Upper lobe of right lung (tissue), 1 donor: ENCODE data around the gene NR1D1. TPM values are rescaled to one million over a fixed set of nuclear protein-coding genes. Genes with fewer than 3 reads are reported as not detected.
A peak's percentile ranks its signal among the peaks of the same experiment; 100 is the strongest.

Source experiments
- ATAC-seq: fragments of 200-7000 bp; cut with Tn5 transposase; one replicate; pipeline ENCODE4 v1.9.1; 2020; ENCODE audit warnings: mild to moderate bottlenecking, moderate library complexity
- DNase-seq: peaks from one replicate; pipeline ENCODE4 v3.0.0-alpha.2; 2020
- H3K27ac ChIP-seq: fragments of 200-600 bp; one replicate; pipeline ENCODE4 v1.8.0; 2022
- H3K27me3 ChIP-seq: fragments of 200-600 bp; one replicate; pipeline ENCODE4 v1.8.0; 2022; ENCODE audit warnings: mild to moderate bottlenecking
- H3K36me3 ChIP-seq: fragments of 200-600 bp; one replicate; pipeline ENCODE4 v1.8.0; 2022
- H3K4me1 ChIP-seq: fragments of 200-600 bp; one replicate; pipeline ENCODE4 v1.8.0; 2022
- H3K4me3 ChIP-seq: fragments of 200-600 bp; one replicate; pipeline ENCODE4 v1.8.0; 2022; ENCODE audit warnings: mild to moderate bottlenecking
- H3K9me3 ChIP-seq: fragments of 200-600 bp; one replicate; pipeline ENCODE4 v1.8.0; 2022
- CTCF ChIP-seq: fragments of 200-600 bp; IDR thresholded peaks from one replicate; pipeline ENCODE4 v1.8.0; 2022; ENCODE audit warnings: antibody characterized with exemption
- intact Hi-C: fragments of 100-400 bp; cut with DNase I; formaldehyde crosslinking; loops from one replicate; pipeline ENCODE4 v1.11.0; 2022
- total RNA-seq: library from RNA; stranded (reverse); fragmentation: NEBNext Ultra II Directional; extraction: Animal tissue kit (Norgen Biotek cat#: 25700); gene quantifications from one replicate; pipeline ENCODE4 v1.2.1, GENCODE V29; 2021
- donor health status: DM: no; HTN: yes; CAD: no; lungs with severe emphysema.

NR1D1 gene
- total RNA-seq, 1 donor from 2014 or later: 24.9 TPM

- H3K36me3 ChIP-seq: no peaks in the 10 kb centered on the region
- H3K4me1 ChIP-seq: peaks cover 88% of the 10 kb centered on the region
- H3K9me3 ChIP-seq: no peaks in the 10 kb centered on the region
- DNase-seq (peak; percentile 91), ATAC-seq (peak; percentile 34)
- intact Hi-C loops: no loop called here
- H3K27me3 ChIP-seq: no peaks in the 10 kb centered on the region
- peak overlapping the region; percentile 89 for H3K27ac ChIP-seq
- peak overlapping the region; percentile 34 for H3K4me3 ChIP-seq
- TF ChIP-seq CTCF: no peak
Observed at GRCh38 chr17:40068917-40069750, 31.3 kb downstream of the NR1D1 start.

GRCh38 chr17:40068584-40068916, 31.8 kb downstream of the NR1D1 start:
- H3K27me3 ChIP-seq: no peaks in the 10 kb centered on the region
- H3K9me3 ChIP-seq: no peaks in the 10 kb centered on the region
- no peaks in the 10 kb centered on the region for H3K36me3 ChIP-seq
- no peak for TF ChIP-seq CTCF
- peak overlapping the region; percentile 34 for H3K4me3 ChIP-seq
- H3K27ac ChIP-seq: peak overlapping the region; percentile 73
- intact Hi-C loops: no loop called here
- ATAC-seq: no peak
- H3K4me1 ChIP-seq: peaks cover 86% of the 10 kb centered on the region
- DNase-seq: no peak

- Histone ChIP-seq H3K4me3 (peak overlapping the region; percentile 34), H3K27me3 (no peaks in the 10 kb centered on the region), H3K36me3 (no peaks in the 10 kb centered on the region), H3K9me3 (no peaks in the 10 kb centered on the region), H3K27ac (peak overlapping the region; percentile 73), H3K4me1 (peaks cover 82% of the 10 kb centered on the region)
- intact Hi-C loops: no loop called here
- DNase-seq (no peak), ATAC-seq (no peak)
- no peak for TF ChIP-seq CTCF
Observed at GRCh38 chr17:40068129-40068581, 32.2 kb downstream of the NR1D1 start.

- H3K4me3 ChIP-seq: no peak overlapping the region
- intact Hi-C loops: no loop called here
- TF ChIP-seq CTCF: no peak
Observed at GRCh38 chr17:40067710-40068109, 32.7 kb downstream of the NR1D1 start.

GRCh38 chr17:40065769-40066510, 34.4 kb downstream of the NR1D1 start:
- DNase-seq: no peak
- Histone ChIP-seq H3K9me3 (no peaks in the 10 kb centered on the region), H3K27me3 (no peaks in the 10 kb centered on the region), H3K4me1 (peaks cover 60% of the 10 kb centered on the region), H3K27ac (peak overlapping the region; percentile 93), H3K36me3 (no peaks in the 10 kb centered on the region), H3K4me3 (peak overlapping the region; percentile 97)
- ATAC-seq: no peak
- intact Hi-C loops: no loop called here
- no peak for TF ChIP-seq CTCF

More at GRCh38 chr17:40067710-40068109, 32.7 kb downstream of the NR1D1 start:
- H3K9me3 ChIP-seq: no peaks in the 10 kb centered on the region
- peaks cover 78% of the 10 kb centered on the region for H3K4me1 ChIP-seq
- ATAC-seq (no peak), DNase-seq (no peak)
- H3K36me3 ChIP-seq: no peaks in the 10 kb centered on the region
- peak overlapping the region; percentile 73 for H3K27ac ChIP-seq
- H3K27me3 ChIP-seq: no peaks in the 10 kb centered on the region
